Measurements from ENCODE around the gene GCK.

Gene GCK

DNA sequence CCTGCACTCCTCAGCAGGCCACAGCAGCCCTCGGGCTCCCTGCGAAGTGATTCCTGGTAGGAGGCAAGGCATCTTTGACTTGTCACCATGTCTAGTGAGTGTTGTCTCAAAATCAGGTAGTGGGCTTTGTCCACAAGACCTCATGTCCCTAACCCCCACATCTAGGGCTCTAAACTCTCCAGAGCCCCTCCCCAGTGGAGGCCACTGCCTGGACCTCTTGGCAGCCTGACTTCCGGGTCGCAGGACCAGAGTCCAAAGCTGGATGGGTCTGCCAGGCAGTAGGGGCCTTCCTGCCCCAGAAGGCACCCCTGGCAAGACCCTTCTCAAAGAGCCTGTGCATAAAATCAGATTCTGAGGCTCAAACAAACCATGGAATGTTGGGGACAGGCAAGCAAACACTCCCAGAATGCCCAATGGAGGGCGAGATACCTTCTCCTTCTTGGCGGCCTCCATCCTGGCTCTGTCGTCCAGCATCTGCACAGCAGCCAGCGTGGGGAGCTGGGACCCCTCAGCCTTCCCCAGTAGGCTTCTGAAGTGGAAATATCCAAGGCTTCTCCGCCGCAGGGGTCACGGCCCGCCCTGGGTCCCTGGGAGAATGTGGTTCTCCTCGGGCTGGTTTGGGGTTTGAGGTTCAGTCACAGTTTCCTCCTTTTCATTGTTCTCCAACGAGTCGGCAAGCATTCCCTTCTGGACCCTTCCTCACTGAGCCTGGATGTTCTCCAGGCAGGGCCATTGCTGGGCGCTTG, 586 bp downstream of the GCK start:
- TF ChIP-seq, protein P1, sequence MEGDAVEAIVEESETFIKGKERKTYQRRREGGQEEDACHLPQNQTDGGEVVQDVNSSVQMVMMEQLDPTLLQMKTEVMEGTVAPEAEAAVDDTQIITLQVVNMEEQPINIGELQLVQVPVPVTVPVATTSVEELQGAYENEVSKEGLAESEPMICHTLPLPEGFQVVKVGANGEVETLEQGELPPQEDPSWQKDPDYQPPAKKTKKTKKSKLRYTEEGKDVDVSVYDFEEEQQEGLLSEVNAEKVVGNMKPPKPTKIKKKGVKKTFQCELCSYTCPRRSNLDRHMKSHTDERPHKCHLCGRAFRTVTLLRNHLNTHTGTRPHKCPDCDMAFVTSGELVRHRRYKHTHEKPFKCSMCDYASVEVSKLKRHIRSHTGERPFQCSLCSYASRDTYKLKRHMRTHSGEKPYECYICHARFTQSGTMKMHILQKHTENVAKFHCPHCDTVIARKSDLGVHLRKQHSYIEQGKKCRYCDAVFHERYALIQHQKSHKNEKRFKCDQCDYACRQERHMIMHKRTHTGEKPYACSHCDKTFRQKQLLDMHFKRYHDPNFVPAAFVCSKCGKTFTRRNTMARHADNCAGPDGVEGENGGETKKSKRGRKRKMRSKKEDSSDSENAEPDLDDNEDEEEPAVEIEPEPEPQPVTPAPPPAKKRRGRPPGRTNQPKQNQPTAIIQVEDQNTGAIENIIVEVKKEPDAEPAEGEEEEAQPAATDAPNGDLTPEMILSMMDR (IDR thresholded peaks at IDR 0.05; ENCODE audit: low read depth, low read length) = no peak
- DNase-seq (ENCODE audit: low read depth, low spot score) = no peak
- in situ Hi-C loops (cut with HindIII; ENCODE audit: low sequenced_read_pairs) = no loop called here
- H3K4me3 ChIP-seq (ENCODE audit: low read depth, low read length) = no peak overlapping the region

DNA sequence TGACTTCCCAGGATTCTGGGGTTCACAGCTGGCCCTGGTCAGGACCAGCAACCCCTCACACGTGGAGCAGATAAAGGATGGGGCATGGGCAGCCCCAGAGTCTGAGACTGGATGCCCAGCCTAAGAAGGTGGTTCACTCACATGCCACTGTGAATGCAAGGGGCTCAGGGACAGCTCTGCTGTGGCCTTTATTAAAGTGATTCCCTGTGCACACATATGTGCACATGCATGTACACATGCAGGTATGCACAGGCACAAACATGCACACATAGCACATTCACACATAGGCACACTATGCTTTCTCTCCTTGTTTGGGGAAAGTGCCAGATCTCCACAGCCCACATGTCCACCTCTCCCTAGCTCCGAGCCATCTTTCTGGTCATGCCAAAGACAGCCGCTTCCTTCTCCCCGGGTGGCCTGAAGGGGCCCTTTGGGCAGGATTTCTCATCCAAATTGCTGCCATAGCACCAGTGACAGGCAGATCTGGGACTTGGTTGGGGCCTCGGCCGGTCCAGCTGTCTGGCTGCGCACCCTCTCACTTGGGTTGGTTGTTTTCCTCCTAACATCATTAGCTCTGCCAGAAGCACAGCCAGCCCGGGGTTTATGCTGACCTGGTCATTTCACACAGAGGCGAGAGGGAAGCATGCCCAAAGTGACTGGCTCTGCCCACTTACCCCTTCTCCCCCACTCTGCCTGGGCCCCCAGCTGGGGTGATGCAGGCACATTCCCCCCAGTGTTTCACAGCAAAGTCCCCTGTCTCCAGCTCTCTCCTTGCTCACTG, 1.4 kb downstream of the GCK start:
- in situ Hi-C loops (cut with HindIII; ENCODE audit: low sequenced_read_pairs) = no loop called here

DNA sequence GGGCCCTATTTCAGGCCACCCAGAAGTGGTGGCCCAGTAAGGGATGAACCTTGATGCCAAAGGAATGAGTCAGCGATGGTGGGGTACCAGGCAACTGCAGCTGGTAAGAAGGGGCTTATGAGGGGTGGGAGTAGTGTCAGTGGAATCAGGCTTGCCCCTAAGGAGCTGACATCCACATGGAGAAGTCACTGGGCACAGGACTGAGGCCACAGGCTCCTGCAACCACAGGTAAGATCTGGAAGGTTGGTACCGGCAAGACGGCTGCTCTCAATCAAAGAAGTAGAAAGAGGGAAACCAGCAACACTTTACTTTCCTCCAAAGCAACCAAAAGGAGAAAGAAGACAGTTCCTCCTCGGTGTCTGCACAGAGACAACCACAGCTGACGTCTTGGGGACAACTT, 2.5 kb downstream of the GCK start:
- in situ Hi-C loops (cut with HindIII; ENCODE audit: low sequenced_read_pairs) = no loop called here
- TF ChIP-seq, protein P1 (IDR thresholded peaks at IDR 0.05; ENCODE audit: low read depth, low read length) = no peak

More for the DNA sequence above, 1.4 kb downstream of the GCK start:
- TF ChIP-seq, protein P1 (IDR thresholded peaks at IDR 0.05; ENCODE audit: low read depth, low read length) = no peak
- no peak for DNase-seq (ENCODE audit: low read depth, low spot score)
- H3K4me3 ChIP-seq (ENCODE audit: low read depth, low read length) = no peak overlapping the region

DNA sequence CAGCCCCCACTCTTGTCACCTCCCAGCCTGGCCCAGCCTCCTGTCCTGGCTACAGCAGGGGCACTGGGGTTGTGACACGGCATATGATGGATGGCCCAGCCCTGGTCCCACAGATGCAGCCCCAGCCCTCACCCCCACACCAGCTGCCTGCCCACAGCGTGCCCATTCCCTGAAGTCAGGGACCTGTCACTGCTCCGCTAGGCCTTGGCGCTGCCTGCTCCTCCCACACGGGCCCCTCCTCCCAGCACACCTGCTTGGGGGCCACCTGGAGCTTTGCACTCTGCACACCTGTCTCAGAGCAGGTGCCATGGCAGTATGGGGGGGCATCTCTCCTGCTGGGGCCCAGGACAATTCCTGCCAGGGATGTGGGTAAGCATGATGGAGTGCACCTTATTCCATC, 3.5 kb downstream of the GCK start:
- no peak overlapping the region for H3K4me3 ChIP-seq (ENCODE audit: low read depth, low read length)
- in situ Hi-C loops (cut with HindIII; ENCODE audit: low sequenced_read_pairs) = no loop called here
- DNase-seq (ENCODE audit: low read depth, low spot score) = no peak
- TF ChIP-seq, protein P1 (IDR thresholded peaks at IDR 0.05; ENCODE audit: low read depth, low read length) = no peak

More for the DNA sequence above, 2.5 kb downstream of the GCK start:
- H3K4me3 ChIP-seq (ENCODE audit: low read depth, low read length) = no peak overlapping the region
- no peak for DNase-seq (ENCODE audit: low read depth, low spot score)

DNA sequence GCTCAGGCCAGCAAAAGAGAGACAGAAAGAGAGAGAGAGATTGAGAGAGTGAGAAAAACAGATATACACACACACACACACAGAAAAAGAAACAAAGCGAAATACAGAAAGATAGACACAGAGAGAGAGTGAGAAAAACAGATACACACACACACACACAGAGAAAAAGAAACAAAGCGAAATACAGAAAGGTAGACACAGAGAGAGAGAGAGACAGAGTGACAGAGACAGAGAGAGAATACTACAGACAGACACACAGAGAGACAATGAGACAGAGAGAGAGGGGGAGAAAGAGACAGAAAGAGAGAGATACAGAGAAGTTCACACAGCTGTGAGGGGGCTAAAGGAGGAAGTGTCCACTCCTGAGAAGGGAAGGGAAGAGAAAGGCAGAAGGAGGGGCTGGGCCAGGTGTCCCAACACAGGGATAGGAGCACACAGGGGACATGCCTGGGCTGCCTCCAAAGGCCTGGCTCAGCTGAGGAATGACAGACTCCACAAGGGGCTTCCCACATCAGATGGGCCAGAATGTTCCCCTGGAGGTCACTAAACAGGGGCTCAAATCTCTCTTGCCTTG, 4.3 kb downstream of the GCK start:
- DNase-seq (ENCODE audit: low read depth, low spot score) = no peak
- in situ Hi-C loops (cut with HindIII; ENCODE audit: low sequenced_read_pairs) = no loop called here
- TF ChIP-seq, protein P1 (IDR thresholded peaks at IDR 0.05; ENCODE audit: low read depth, low read length) = no peak
- no peak overlapping the region for H3K4me3 ChIP-seq (ENCODE audit: low read depth, low read length)

DNA sequence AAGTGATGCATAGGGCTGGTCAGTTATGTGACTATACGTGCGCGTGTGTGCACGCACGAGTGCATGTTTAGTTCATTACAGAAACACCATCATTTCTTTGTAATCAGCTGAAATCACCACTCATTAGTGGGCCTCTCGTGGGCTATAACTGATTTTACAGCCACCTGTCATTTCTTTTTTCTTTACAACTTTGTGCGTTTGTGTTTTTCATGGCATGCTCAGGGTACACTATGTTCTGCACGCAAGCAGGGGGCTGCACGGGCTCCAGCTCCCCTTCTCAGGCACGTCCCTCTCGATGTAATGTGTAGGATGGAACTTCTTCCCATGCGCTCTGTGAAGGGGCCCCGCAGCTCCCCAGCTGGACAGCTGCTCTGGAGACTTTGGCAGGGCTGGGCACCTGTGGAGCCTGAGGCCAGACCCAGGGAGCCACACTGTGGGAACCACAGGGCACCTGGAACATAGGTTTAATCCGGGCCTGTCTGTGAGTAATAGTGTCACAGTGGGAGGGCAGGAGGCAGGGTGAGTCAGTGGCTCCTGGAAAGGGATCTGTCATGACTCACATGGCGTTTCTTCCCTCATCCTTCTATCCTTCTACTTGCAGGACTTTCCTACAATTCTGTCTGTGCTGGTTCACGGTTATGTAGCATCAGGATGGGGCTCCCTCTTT, 4.9 kb downstream of the GCK start:
- in situ Hi-C loops (cut with HindIII; ENCODE audit: low sequenced_read_pairs) = no loop called here
- no peak overlapping the region for H3K4me3 ChIP-seq (ENCODE audit: low read depth, low read length)
- DNase-seq (ENCODE audit: low read depth, low spot score) = peak; percentile 93
- TF ChIP-seq, protein P1 (IDR thresholded peaks at IDR 0.05; ENCODE audit: low read depth, low read length) = no peak
